ENCODE results near the gene ALDH1A2. TPM values are rescaled to one million over a fixed set of nuclear protein-coding genes. Genes with fewer than 3 reads are reported as not detected.
"Not testable (repeated sequence)": the region's sequence is repeated elsewhere in the genome, so short reads cannot be mapped to it uniquely, and the experiment has no call there.

Gene ALDH1A2
- polyA plus RNA-seq (ENCODE audit: insufficient read length), result 9.3 TPM

GRCh38 chr15:58065445-58066041 lies at the start of gene ALDH1A2:
TSS of gene ALDH1A2 (minus strand) at chr15:58065711. CDS start at chr15:58065650, 61 bp downstream.
- no peak for DNase-seq (ENCODE audit: low read depth)

- DNase-seq (ENCODE audit: low read depth), result no peak
Observed at GRCh38 chr15:58114812-58115211, 49.3 kb upstream of the ALDH1A2 start.

- no peak for DNase-seq (ENCODE audit: low read depth)
Observed at GRCh38 chr15:58114388-58114787, 48.9 kb upstream of the ALDH1A2 start.

- DNase-seq (ENCODE audit: low read depth), result not testable (repeated sequence)
Observed at GRCh38 chr15:58113358-58113757, 47.8 kb upstream of the ALDH1A2 start.

- no peak for DNase-seq (ENCODE audit: low read depth)
Observed at GRCh38 chr15:58111718-58112104, 46.2 kb upstream of the ALDH1A2 start.

- no peak for DNase-seq (ENCODE audit: low read depth)
Observed at GRCh38 chr15:58110999-58111717, 45.6 kb upstream of the ALDH1A2 start.

- no peak for DNase-seq (ENCODE audit: low read depth)
Observed at GRCh38 chr15:58109419-58109818, 43.9 kb upstream of the ALDH1A2 start.

GRCh38 chr15:58108117-58108516 lies 42.6 kb upstream of the ALDH1A2 start:
- DNase-seq (ENCODE audit: low read depth), result no peak

GRCh38 chr15:58103482-58103881 lies 38.0 kb upstream of the ALDH1A2 start:
- DNase-seq (ENCODE audit: low read depth), result no peak

GRCh38 chr15:58096529-58097084 lies 31.1 kb upstream of the ALDH1A2 start:
- no peak for DNase-seq (ENCODE audit: low read depth)

GRCh38 chr15:58095415-58095814 lies 29.9 kb upstream of the ALDH1A2 start:
- DNase-seq (ENCODE audit: low read depth), result no peak

- no peak for DNase-seq (ENCODE audit: low read depth)
Observed at GRCh38 chr15:58087871-58088270, 22.4 kb upstream of the ALDH1A2 start.

- DNase-seq (ENCODE audit: low read depth), result no peak
Observed at GRCh38 chr15:58086491-58086890, 21.0 kb upstream of the ALDH1A2 start.

GRCh38 chr15:58083526-58083925 lies 18.0 kb upstream of the ALDH1A2 start:
- DNase-seq (ENCODE audit: low read depth), result no peak

- no peak for DNase-seq (ENCODE audit: low read depth)
Observed at GRCh38 chr15:58081891-58082290, 16.4 kb upstream of the ALDH1A2 start.

- no peak for DNase-seq (ENCODE audit: low read depth)
Observed at GRCh38 chr15:58081456-58081855, 15.9 kb upstream of the ALDH1A2 start.

- not testable (repeated sequence) for DNase-seq (ENCODE audit: low read depth)
Observed at GRCh38 chr15:58080959-58081358, 15.4 kb upstream of the ALDH1A2 start.

- DNase-seq (ENCODE audit: low read depth), result no peak
Observed at GRCh38 chr15:58080398-58080797, 14.9 kb upstream of the ALDH1A2 start.

GRCh38 chr15:58078591-58078990 lies 13.1 kb upstream of the ALDH1A2 start:
- DNase-seq (ENCODE audit: low read depth), result no peak

- no peak for DNase-seq (ENCODE audit: low read depth)
Observed at GRCh38 chr15:58077427-58077826, 11.9 kb upstream of the ALDH1A2 start.

GRCh38 chr15:58074452-58074851 lies 8.9 kb upstream of the ALDH1A2 start:
- no peak for DNase-seq (ENCODE audit: low read depth)

- no peak for DNase-seq (ENCODE audit: low read depth)
Observed at GRCh38 chr15:58070801-58071418, 5.4 kb upstream of the ALDH1A2 start.

GRCh38 chr15:58069008-58069407 lies 3.5 kb upstream of the ALDH1A2 start:
- no peak for DNase-seq (ENCODE audit: low read depth)

Data from forelimb muscle (tissue), 1 donor.